Endothelial cell of umbilical vein (primary cell): ENCODE data around the gene NDUFA12. TPM values are rescaled to one million over a fixed set of nuclear protein-coding genes. Genes with fewer than 3 reads are reported as not detected.

Experiments used
- BruUV-seq: library from RNA; stranded (reverse); fragments of 400-500 nt; replicated peaks from 2 replicates; lab custom pipeline; 2021; lab: Mats Ljungman, UMichigan
- CTCF ChIA-PET: fragments of 300-600, 350-600 bp; sonication (Branson Sonifier 250); formaldehyde crosslinking; loops from one replicate; lab custom pipeline; 2021; ENCODE audit warnings: antibody characterized with exemption, inconsistent platforms; lab: Charles Lee
- POLR2A ChIA-PET: fragments of 300-600, 350-600 bp; sonication (Branson Sonifier 250); formaldehyde crosslinking; loops from one replicate; lab custom pipeline; 2021; ENCODE audit warnings: antibody characterized with exemption, inconsistent platforms; lab: Charles Lee
- DNase-seq: peaks from one replicate; pipeline ENCODE4 v3.0.0-alpha.2; 2011; ENCODE audit warnings: low read depth, low spot score
- FAIRE-seq: peaks from 2 replicates; lab custom pipeline; 2011; peaks lifted over from hg19 to GRCh38; lab: Jason Lieb, UNC
- H2AFZ ChIP-seq: 2 replicates; pipeline ENCODE4 v1.6.0; 2012; ENCODE audit warnings: low read depth, low read length, control low read depth, inconsistent platforms
- H3K27ac ChIP-seq: 2 replicates; pipeline ENCODE4 v1.5.1; 2011; ENCODE audit warnings: low read depth, mild to moderate bottlenecking, control low read depth, low read length, moderate library complexity; ENCODE audit not compliant: insufficient read depth
- H3K27me3 ChIP-seq, 2 experiments: 2 replicates each; pipeline versions ENCODE4 v1.6.0 to v1.6.1; 2011; ENCODE audit warnings: low read length in 2 of 2, mixed read lengths in 1 of 2; ENCODE audit not compliant: control insufficient read depth in 2 of 2, insufficient read depth in 2 of 2
- H3K36me3 ChIP-seq, 2 experiments: 2 replicates in 1 of 2; 3 replicates in 1 of 2; pipeline ENCODE4 v1.5.1; 2011; ENCODE audit warnings: low read length in 2 of 2, mild to moderate bottlenecking in 1 of 2, moderate library complexity in 1 of 2; ENCODE audit not compliant: control insufficient read depth in 2 of 2, insufficient read depth in 2 of 2; ENCODE audit errors: extremely low read depth in 1 of 2
- H3K4me1 ChIP-seq: 3 replicates; pipeline ENCODE4 v1.5.1; 2011; ENCODE audit warnings: mild to moderate bottlenecking, low read length; ENCODE audit not compliant: control insufficient read depth, insufficient read depth; ENCODE audit errors: extremely low read depth
- H3K4me2 ChIP-seq: 2 replicates; pipeline ENCODE4 v1.6.1; 2011; ENCODE audit warnings: low read length, control low read depth, mixed read lengths; ENCODE audit not compliant: insufficient read depth
- H3K4me3 ChIP-seq, 3 experiments: fragments of 200-600 bp in 1 of 3; sonication (generic), shearing (Covaris generic) in 1 of 3; replicated peaks in 1 of 3; 2 replicates each; pipeline ENCODE4 v1.5.1; 2011 to 2016; ENCODE audit warnings: control low read depth in 3 of 3, low read length in 3 of 3, mild to moderate bottlenecking in 2 of 3, inconsistent platforms in 1 of 3, low read depth in 1 of 3, moderate library complexity in 1 of 3; ENCODE audit not compliant: insufficient read depth in 1 of 3
- H3K79me2 ChIP-seq: 2 replicates; pipeline ENCODE4 v1.6.0; 2012; ENCODE audit warnings: low read length, inconsistent platforms; ENCODE audit not compliant: control insufficient read depth, insufficient read depth
- H3K9ac ChIP-seq: replicated peaks from 2 replicates; pipeline ENCODE3; 2011; ENCODE audit warnings: low read length, control low read depth; ENCODE audit not compliant: insufficient read depth; ENCODE audit errors: extremely low read depth
- H3K9me1 ChIP-seq: replicated peaks from 3 replicates; pipeline ENCODE4 v1.6.0; 2011; ENCODE audit warnings: mild to moderate bottlenecking, low read length; ENCODE audit not compliant: control insufficient read depth, insufficient read depth; ENCODE audit errors: extremely low read depth
- H3K9me3 ChIP-seq: replicated peaks from 2 replicates; pipeline ENCODE4 v1.5.1; 2012; ENCODE audit warnings: low read length, inconsistent platforms; ENCODE audit not compliant: control insufficient read depth, insufficient read depth
- H4K20me1 ChIP-seq: replicated peaks from 2 replicates; pipeline ENCODE3; 2011; ENCODE audit warnings: mild to moderate bottlenecking, low read length; ENCODE audit not compliant: control insufficient read depth, insufficient read depth; ENCODE audit errors: extremely low read depth
- CTCF ChIP-seq, 2 donors: IDR thresholded peaks; 1 replicate in 1 of 2; 2 replicates in 1 of 2; pipeline ENCODE4 v1.5.1; 2011; ENCODE audit warnings: low read length in 2 of 2, mild to moderate bottlenecking in 2 of 2, moderate library complexity in 2 of 2, control low read depth in 1 of 2, inconsistent platforms in 1 of 2, low read depth in 1 of 2; ENCODE audit not compliant: insufficient read depth in 1 of 2; ENCODE audit errors: extremely low read depth in 1 of 2
- EZH2 ChIP-seq: IDR thresholded peaks from 2 replicates; pipeline ENCODE4 v1.6.1; 2012; ENCODE audit warnings: borderline replicate concordance, low read depth, mild to moderate bottlenecking, moderate library complexity, low read length, inconsistent platforms; ENCODE audit not compliant: severe bottlenecking
- FOS ChIP-seq: IDR thresholded peaks from 2 replicates; pipeline ENCODE4 v1.6.1; 2011; ENCODE audit warnings: mild to moderate bottlenecking, low read length, moderate library complexity, borderline replicate concordance; ENCODE audit not compliant: insufficient read depth
- GATA2 ChIP-seq: IDR thresholded peaks from 2 replicates; pipeline ENCODE4 v1.7.0; 2011; ENCODE audit warnings: low read depth, mild to moderate bottlenecking, moderate library complexity, mixed read lengths, low read length; ENCODE audit not compliant: insufficient read length, insufficient read depth
- JUN ChIP-seq: IDR thresholded peaks from 2 replicates; pipeline ENCODE4 v1.6.1; 2011; ENCODE audit warnings: borderline replicate concordance, low read depth; ENCODE audit not compliant: insufficient read length, insufficient read depth
- MYC ChIP-seq: IDR thresholded peaks from one replicate; pipeline ENCODE4 v1.6.1; 2011; ENCODE audit warnings: mild to moderate bottlenecking, low read depth, low read length
- POLR2A ChIP-seq: IDR thresholded peaks from 2 replicates; pipeline ENCODE4 v1.6.1; 2012; ENCODE audit warnings: low read depth, mild to moderate bottlenecking, control low read depth, low read length
- POLR2AphosphoS5 ChIP-seq: IDR thresholded peaks from 2 replicates; pipeline ENCODE4 v1.6.1; 2012; ENCODE audit warnings: low read depth, mild to moderate bottlenecking, control low read depth, low read length, moderate library complexity; ENCODE audit not compliant: insufficient read depth
- dilution Hi-C: fragments of 300-500 bp; cut with MboI; formaldehyde crosslinking; loops from one replicate; pipeline ENCODE4 v1.15.0; 2019; ENCODE audit warnings: low sequenced_read_pairs; ENCODE audit not compliant: extremely low pct_ligation_motif_present
- intact Hi-C: fragments of 100-400 bp; cut with micrococcal nuclease; formaldehyde crosslinking; loops from one replicate; pipeline ENCODE4 v1.10.0; 2022
- polyA plus RNA-seq, 4 experiments: library from polyadenylated mRNA; depleted of rRNA in 3 of 4; stranded (reverse) in 3 of 4; unstranded in 1 of 4; fragments of >200 nt; gene quantifications; 2 replicates each; pipeline versions ENCODE4 v1.2.1 to v1.2.3, GENCODE V29; 2011 to 2012; ENCODE audit warnings: missing spikeins in 1 of 4
- total RNA-seq: library from RNA; stranded (reverse); gene quantifications from 2 replicates; pipeline ENCODE4 v1.2.3, GENCODE V29; 2021
- TF ChIP-seq, protein P1 (sequence below): IDR thresholded peaks from 2 replicates; pipeline ENCODE4 v1.6.1; 2011; ENCODE audit not compliant: insufficient read depth, insufficient read length

Gene NDUFA12
- total and polyA plus RNA-seq, 2 donors (not counting 3 experiments of a cell fraction or from before 2014, with no cell fraction given) = 126 to 184 TPM

DNA sequence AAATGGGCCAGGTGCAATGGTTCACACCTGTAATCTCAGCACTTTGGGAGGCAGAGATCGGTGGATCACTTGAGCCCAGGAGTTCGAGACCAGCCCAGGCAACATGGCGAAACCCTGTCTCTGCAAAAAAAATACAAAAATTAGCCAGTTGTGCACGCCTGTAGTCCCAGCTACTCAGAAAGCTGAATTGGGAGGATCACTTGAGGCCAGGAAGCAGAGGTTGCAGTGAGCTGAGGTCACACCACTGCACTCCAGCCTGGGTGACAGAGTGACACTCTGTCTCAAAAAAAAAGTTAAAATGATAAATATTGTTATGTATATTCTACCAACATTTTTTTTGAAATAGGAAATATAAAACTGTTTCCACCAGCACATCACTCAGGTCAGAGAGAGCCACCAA is 64.9 kb downstream of the NDUFA12 start:
- dilution Hi-C loops = no loop called here
- ChIA-PET CTCF (no interaction called here), POLR2A (no interaction called here)
- TF ChIP-seq GATA2 (no peak), POLR2AphosphoS5 (no peak)
- no peaks in the 10 kb centered on the region for H4K20me1 ChIP-seq
- H3K27me3 ChIP-seq = no peaks in the 10 kb centered on the region
- peaks cover 11% of the 10 kb centered on the region for H3K4me1 ChIP-seq
- DNase-seq (no peak), FAIRE-seq (no peak)
- no peaks in the 10 kb centered on the region for H3K9me3 ChIP-seq
- BruUV-seq = no TSS peak
- no peak overlapping the region for H3K4me3 ChIP-seq
- no peak overlapping the region for H3K9ac ChIP-seq
- no peaks in the 10 kb centered on the region for H3K9me1 ChIP-seq
- no peak overlapping the region for H2AFZ ChIP-seq
- no peaks in the 10 kb centered on the region for H3K79me2 ChIP-seq
- H3K36me3 ChIP-seq = no peaks in the 10 kb centered on the region
- no peak overlapping the region for H3K4me2 ChIP-seq
- H3K27ac ChIP-seq = no peak overlapping the region
- intact Hi-C loops = no loop called here

DNA sequence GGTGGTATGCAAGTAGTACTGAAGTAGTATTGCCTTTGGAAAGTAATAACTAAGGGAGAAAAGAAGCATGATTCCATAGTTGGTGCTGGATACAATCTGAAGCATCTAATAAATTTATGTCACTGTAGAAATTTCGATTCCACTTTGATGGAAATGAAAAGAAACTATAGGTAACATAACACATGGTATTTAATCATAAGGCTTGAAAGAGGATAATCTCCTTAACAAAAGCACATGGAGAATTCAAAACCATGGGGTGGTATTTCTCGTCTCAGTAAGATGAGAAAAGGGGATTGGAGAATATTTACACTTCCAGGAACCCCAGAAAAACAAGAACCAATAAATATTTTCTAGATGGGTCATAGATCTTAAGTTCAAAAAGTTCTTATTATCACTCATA is 72.7 kb downstream of the NDUFA12 start:
- Histone ChIP-seq H3K4me3 (no peak overlapping the region), H3K4me1 (no peaks in the 10 kb centered on the region), H3K79me2 (no peaks in the 10 kb centered on the region), H4K20me1 (no peaks in the 10 kb centered on the region), H3K9me3 (no peaks in the 10 kb centered on the region), H3K36me3 (no peaks in the 10 kb centered on the region), H3K9me1 (no peaks in the 10 kb centered on the region), H3K9ac (no peak overlapping the region), H3K4me2 (no peak overlapping the region), H3K27ac (no peak overlapping the region), H2AFZ (no peak overlapping the region), H3K27me3 (peaks cover 2% of the 10 kb centered on the region in 2 experiments)
- intact Hi-C loops = no loop called here
- CTCF ChIA-PET = interaction anchor here (2.2 kb wide), 1 partner anchor 9 kb away, joined by 6 read pairs; no protein-coding TSS in a partner anchor
- no TSS peak for BruUV-seq
- DNase-seq (no peak), FAIRE-seq (no peak)
- POLR2A ChIA-PET = interaction anchor here (0.5 kb wide), 1 partner anchor 11 kb away, joined by 5 read pairs; no protein-coding TSS in a partner anchor
- dilution Hi-C loops = no loop called here
- TF ChIP-seq EZH2 = no peak
- TF ChIP-seq GATA2 = no peak
- no peak for TF ChIP-seq MYC
- TF ChIP-seq FOS = no peak
- no peak for TF ChIP-seq POLR2AphosphoS5
- no peak for TF ChIP-seq CTCF (IDR thresholded peaks at IDR 0.05; ENCODE audit: extremely low read depth in 1 of 2, insufficient read depth in 1 of 2, low read depth in 1 of 2, low read length in 2 of 2)
- TF ChIP-seq, protein P1, sequence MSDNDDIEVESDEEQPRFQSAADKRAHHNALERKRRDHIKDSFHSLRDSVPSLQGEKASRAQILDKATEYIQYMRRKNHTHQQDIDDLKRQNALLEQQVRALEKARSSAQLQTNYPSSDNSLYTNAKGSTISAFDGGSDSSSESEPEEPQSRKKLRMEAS = no peak
- TF ChIP-seq POLR2A = no peak
- TF ChIP-seq JUN = no peak
